Measurements from ENCODE around the gene HEYL.

GRCh38 chr1:39662861-39663260 is 23.4 kb upstream of the HEYL start:
- TF ChIP-seq EZH2 (IDR thresholded peaks at IDR 0.05; ENCODE audit: insufficient read depth, poor library complexity, severe bottlenecking) (no peak), EZH2phosphoT487 (IDR thresholded peaks at IDR 0.05; ENCODE audit: insufficient read depth, low read depth) (no peak)
